Epithelial cell of proximal tubule (primary cell): ENCODE results near the gene DHDH. TPM values are rescaled to one million over a fixed set of nuclear protein-coding genes. Genes with fewer than 3 reads are reported as not detected.

Experiments used
- DNase-seq: peaks from one replicate; pipeline ENCODE4 v3.0.0-alpha.2; 2011; ENCODE audit warnings: low read depth
- H3K4me3 ChIP-seq: 2 replicates; pipeline ENCODE4 v1.5.1; 2011; ENCODE audit warnings: low read depth, mild to moderate bottlenecking, low read length
- total RNA-seq: library from RNA; depleted of rRNA; stranded (reverse); fragments of >200 nt; gene quantifications from 2 replicates; pipeline ENCODE4 v1.2.3, GENCODE V29; 2015
- TF ChIP-seq, protein P1 (sequence below): conservative IDR thresholded peaks from 2 replicates; pipeline ENCODE4 v1.5.1; 2012; ENCODE audit warnings: low read depth, mild to moderate bottlenecking, low read length

Gene DHDH
- total RNA-seq, 1 donor from 2014 or later, result 0.35 TPM

DNA sequence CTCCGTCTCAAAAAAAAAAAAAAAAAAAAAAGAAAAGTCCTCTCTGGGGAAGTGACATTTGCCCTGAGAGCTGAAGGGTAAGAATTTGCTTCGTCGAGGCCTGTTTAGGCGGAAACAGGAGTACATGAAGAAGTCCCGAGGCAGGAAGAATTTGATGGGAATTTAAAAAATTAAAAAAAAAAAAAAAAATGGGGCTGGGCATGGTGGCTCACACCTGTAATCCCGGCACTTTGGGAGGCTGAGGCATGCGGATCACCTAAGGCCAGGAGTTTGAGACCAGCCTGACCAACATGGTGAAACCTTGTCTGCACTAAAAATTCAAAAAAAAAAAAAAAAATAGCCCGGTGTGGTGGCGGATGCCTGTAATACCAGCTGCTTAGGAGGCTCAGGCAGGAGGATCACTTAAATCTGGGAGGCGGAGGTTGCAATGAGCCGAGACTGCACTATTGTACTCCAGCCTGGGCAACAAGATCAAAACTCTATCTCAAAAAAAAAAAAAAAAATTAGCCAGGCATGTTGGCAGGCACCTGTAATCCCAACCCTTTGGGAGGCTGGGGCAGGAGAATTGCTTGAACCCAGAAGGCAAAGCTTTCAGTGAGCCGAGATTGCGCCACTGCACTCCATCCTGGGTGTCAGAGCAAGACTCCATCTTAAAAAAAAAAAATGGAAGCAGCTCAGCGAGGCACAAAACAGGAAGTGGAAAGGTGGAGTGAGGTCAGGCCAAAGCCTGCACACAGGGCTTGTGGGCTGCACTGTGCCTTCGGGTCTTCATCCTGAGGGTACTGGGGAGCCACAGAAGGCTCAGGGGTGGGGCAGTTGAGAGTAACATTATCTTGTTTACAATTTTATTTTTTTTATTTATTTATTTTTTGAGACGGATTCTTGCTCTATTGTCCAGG is 26.1 kb downstream of the DHDH start:
- DNase-seq, result no peak
- TF ChIP-seq, protein P1, sequence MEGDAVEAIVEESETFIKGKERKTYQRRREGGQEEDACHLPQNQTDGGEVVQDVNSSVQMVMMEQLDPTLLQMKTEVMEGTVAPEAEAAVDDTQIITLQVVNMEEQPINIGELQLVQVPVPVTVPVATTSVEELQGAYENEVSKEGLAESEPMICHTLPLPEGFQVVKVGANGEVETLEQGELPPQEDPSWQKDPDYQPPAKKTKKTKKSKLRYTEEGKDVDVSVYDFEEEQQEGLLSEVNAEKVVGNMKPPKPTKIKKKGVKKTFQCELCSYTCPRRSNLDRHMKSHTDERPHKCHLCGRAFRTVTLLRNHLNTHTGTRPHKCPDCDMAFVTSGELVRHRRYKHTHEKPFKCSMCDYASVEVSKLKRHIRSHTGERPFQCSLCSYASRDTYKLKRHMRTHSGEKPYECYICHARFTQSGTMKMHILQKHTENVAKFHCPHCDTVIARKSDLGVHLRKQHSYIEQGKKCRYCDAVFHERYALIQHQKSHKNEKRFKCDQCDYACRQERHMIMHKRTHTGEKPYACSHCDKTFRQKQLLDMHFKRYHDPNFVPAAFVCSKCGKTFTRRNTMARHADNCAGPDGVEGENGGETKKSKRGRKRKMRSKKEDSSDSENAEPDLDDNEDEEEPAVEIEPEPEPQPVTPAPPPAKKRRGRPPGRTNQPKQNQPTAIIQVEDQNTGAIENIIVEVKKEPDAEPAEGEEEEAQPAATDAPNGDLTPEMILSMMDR, result no peak
- H3K4me3 ChIP-seq, result no peak overlapping the region

- TF ChIP-seq, protein P1, result no peak
- H3K4me3 ChIP-seq, result no peak overlapping the region
- no peak for DNase-seq
These were observed 27.7 kb downstream of the DHDH start for GRCh38 chr19:48961051-48961649.

- TF ChIP-seq, protein P1, result no peak
- no peak overlapping the region for H3K4me3 ChIP-seq
- no peak for DNase-seq
These were observed 28.2 kb downstream of the DHDH start for GRCh38 chr19:48961673-48962028.

DNA sequence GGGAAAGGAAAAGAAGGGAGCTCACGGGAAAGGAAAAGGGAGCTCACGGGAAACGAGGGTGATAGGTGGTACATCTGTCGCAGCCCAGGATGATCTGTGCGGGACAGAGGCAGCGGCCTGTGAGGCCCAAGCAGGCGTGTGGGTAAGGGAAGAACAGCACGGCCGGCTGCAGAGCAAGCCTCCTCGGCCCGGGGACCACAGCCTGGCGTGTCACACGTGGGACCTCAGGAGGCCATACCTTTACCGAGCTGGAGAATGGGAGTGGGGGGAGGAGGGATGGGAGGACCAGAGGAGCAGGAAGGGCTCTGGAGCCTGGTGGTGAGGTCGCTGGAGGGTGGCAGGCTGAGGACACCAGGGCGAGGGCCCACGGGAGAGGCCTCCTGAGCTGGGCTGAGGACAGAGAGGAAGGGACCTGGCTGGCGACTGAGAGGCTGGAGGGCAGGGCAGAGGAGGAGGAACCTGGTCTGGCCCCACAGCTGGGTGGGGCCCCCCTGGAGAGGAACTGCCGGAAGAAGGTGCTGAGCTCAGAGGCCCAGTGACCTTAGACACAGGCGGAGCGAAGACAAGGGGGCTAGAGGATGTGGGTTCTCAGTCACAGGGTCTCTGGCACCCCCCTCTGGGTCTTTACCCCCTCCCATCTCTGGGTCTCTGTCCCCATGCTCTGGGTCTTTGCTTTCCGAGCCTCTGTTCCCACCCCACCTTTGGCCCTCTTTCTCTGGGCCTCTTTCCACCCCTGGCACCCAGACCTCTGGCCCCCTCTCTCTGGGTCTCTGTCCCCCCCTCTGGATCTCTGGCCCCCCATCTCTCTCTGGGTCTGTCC is 28.7 kb downstream of the DHDH start:
- no peak for DNase-seq
- TF ChIP-seq, protein P1, result no peak
- peak overlapping the region; percentile 17 for H3K4me3 ChIP-seq

- TF ChIP-seq, protein P1, result no peak
- no peak for DNase-seq
- peak overlapping the region; percentile 51 for H3K4me3 ChIP-seq
These were observed 29.3 kb downstream of the DHDH start for GRCh38 chr19:48962849-48963165.

GRCh38 chr19:48963371-48964204 is 30.1 kb downstream of the DHDH start:
- peak overlapping the region; percentile 51 for H3K4me3 ChIP-seq
- TF ChIP-seq, protein P1, result no peak
- DNase-seq, result no peak
